GM12878 (cell line): ENCODE data around the gene XNDC1N. TPM values are rescaled to one million over a fixed set of nuclear protein-coding genes. Genes with fewer than 3 reads are reported as not detected.
A peak's percentile ranks its signal among the peaks of the same experiment; 100 is the strongest.

ENCODE experiments used
- ATAC-seq: fragments of 200-7000 bp; cut with Tn5 transposase; 3 replicates; pipeline ENCODE4 v1.9.1; 2020; ENCODE audit warnings: mild to moderate bottlenecking, moderate library complexity
- BruUV-seq: library from RNA; stranded (reverse); fragments of 400-500 nt; replicated peaks from 2 replicates; lab custom pipeline; 2021; lab: Mats Ljungman, UMichigan
- CTCF ChIA-PET: fragments of 300-600 bp; sonication (Branson Sonifier 250); formaldehyde crosslinking; extraction: SDS; loops from one replicate; lab custom pipeline; 2021; ENCODE audit warnings: inconsistent platforms; lab: Yijun Ruan, JAX
- POLR2A ChIA-PET: fragments of 350-600 bp; formaldehyde crosslinking; extraction: SDS; loops from one replicate; lab custom pipeline; 2021; ENCODE audit warnings: inconsistent platforms; lab: Charles Lee
- RAD21 ChIA-PET: fragments of 300-600 bp; sonication (Branson Sonifier 250); formaldehyde crosslinking; loops from one replicate; lab custom pipeline; 2023; ENCODE audit warnings: antibody characterized with exemption; ENCODE audit not compliant: unreplicated experiment; lab: Charles Lee
- SMC1A ChIA-PET: fragments of 300-600 bp; sonication (Branson Sonifier 250); formaldehyde crosslinking; loops from one replicate; lab custom pipeline; 2023; ENCODE audit not compliant: unreplicated experiment, uncharacterized antibody; lab: Charles Lee
- DNase-seq: peaks from one replicate; pipeline ENCODE4 v3.0.0-alpha.2; 2011; ENCODE audit warnings: low read depth, low spot score
- FAIRE-seq: peaks from 3 replicates; lab custom pipeline; 2011; peaks lifted over from hg19 to GRCh38; lab: Jason Lieb, UNC
- H2AFZ ChIP-seq: 2 replicates; pipeline ENCODE4 v1.6.0; 2011; ENCODE audit warnings: low read depth, low read length, control low read depth; ENCODE audit not compliant: control insufficient read depth
- H3K27ac ChIP-seq: 2 replicates; pipeline ENCODE4 v1.5.1; 2011; ENCODE audit warnings: control low read depth; ENCODE audit not compliant: control insufficient read depth, insufficient read depth
- H3K27me3 ChIP-seq, 2 experiments: replicated peaks in 1 of 2; 2 replicates each; pipeline versions ENCODE4 v1.6.0 to v1.6.1; 2011; ENCODE audit warnings: low read length in 1 of 2; ENCODE audit not compliant: control insufficient read depth in 2 of 2, insufficient read depth in 2 of 2
- H3K36me3 ChIP-seq, 2 experiments: 2 replicates each; pipeline ENCODE4 v1.5.1; 2011; ENCODE audit warnings: low read length in 1 of 2; ENCODE audit not compliant: control insufficient read depth in 2 of 2, insufficient read depth in 2 of 2
- H3K4me1 ChIP-seq: 2 replicates; pipeline ENCODE4 v1.6.1; 2011; ENCODE audit warnings: mild to moderate bottlenecking, low read length, moderate library complexity, mixed read lengths; ENCODE audit not compliant: control insufficient read depth, insufficient read depth
- H3K4me2 ChIP-seq: 2 replicates; pipeline ENCODE4 v1.6.0; 2011; ENCODE audit warnings: control low read depth; ENCODE audit not compliant: control insufficient read depth, insufficient read depth
- H3K4me3 ChIP-seq: fragments of 200-600 bp; sonication (generic); 2 replicates; pipeline ENCODE4 v1.5.1; 2016
- H3K79me2 ChIP-seq: 2 replicates; pipeline ENCODE4 v1.6.0; 2011; ENCODE audit warnings: low read length; ENCODE audit not compliant: control insufficient read depth, insufficient read depth
- H3K9ac ChIP-seq: 2 replicates; pipeline ENCODE4 v1.8.0; 2011; ENCODE audit warnings: low read length, control low read depth, mixed read lengths; ENCODE audit not compliant: control insufficient read depth, insufficient read depth
- H3K9me3 ChIP-seq: replicated peaks from 3 replicates; pipeline ENCODE4 v1.5.1; 2011; ENCODE audit warnings: mild to moderate bottlenecking, low read length; ENCODE audit not compliant: control insufficient read depth, insufficient read depth
- H4K20me1 ChIP-seq: 2 replicates; pipeline ENCODE4 v1.6.0; 2011; ENCODE audit not compliant: control insufficient read depth, insufficient read depth
- ATF3 ChIP-seq: IDR thresholded peaks from 2 replicates; pipeline ENCODE4 v1.6.1; 2011; ENCODE audit warnings: low read depth, mild to moderate bottlenecking, low read length, moderate library complexity, borderline replicate concordance; ENCODE audit errors: extremely low read depth
- CHD2 ChIP-seq: IDR thresholded peaks from 2 replicates; pipeline ENCODE4 v1.6.1; 2011; ENCODE audit warnings: low read depth, low read length, improper control_type of control experiment, borderline replicate concordance
- DPF2 ChIP-seq: fragments of 450-650 bp; IDR thresholded peaks from 2 replicates; pipeline ENCODE4 v1.6.1; 2017; ENCODE audit warnings: mild to moderate bottlenecking
- ETV6 ChIP-seq, 2 experiments: fragments of 450-650 bp in 1 of 2; IDR thresholded peaks in 1 of 2; conservative IDR thresholded peaks in 1 of 2; 2 replicates each; pipeline ENCODE4 v1.6.1; 2014; ENCODE audit warnings: antibody characterized with exemption in 1 of 2, borderline replicate concordance in 1 of 2, low read depth in 1 of 2, mild to moderate bottlenecking in 1 of 2, moderate library complexity in 1 of 2
- JUND ChIP-seq: IDR thresholded peaks from 2 replicates; pipeline ENCODE4 v1.6.1; 2012; ENCODE audit warnings: low read depth, mild to moderate bottlenecking, low read length, improper control_type of control experiment, moderate library complexity
- PML ChIP-seq: IDR thresholded peaks from 2 replicates; pipeline ENCODE4 v1.6.1; 2012; ENCODE audit warnings: low read length, inconsistent platforms
- RB1 ChIP-seq: fragments of 450-650 bp; formaldehyde crosslinking; IDR thresholded peaks from 2 replicates; pipeline ENCODE4 v1.6.1; 2017; ENCODE audit warnings: mild to moderate bottlenecking, borderline replicate concordance
- RCOR1 ChIP-seq: conservative IDR thresholded peaks from 2 replicates; pipeline ENCODE4 v1.6.1; 2012; ENCODE audit warnings: low read depth, low read length, improper control_type of control experiment
- SREBF2 ChIP-seq: IDR thresholded peaks from 2 replicates; pipeline ENCODE4 v1.6.1; 2012; ENCODE audit warnings: mild to moderate bottlenecking, low read length
- TARDBP ChIP-seq: IDR thresholded peaks from 2 replicates; pipeline ENCODE4 v1.6.1; 2016; ENCODE audit warnings: borderline replicate concordance
- TBL1XR1 ChIP-seq: IDR thresholded peaks from 2 replicates; pipeline ENCODE4 v1.6.1; 2012; ENCODE audit warnings: low read depth, low read length, improper control_type of control experiment
- ZBTB4 ChIP-seq: fragments of 450-650 bp; formaldehyde crosslinking; IDR thresholded peaks from 2 replicates; pipeline ENCODE4 v1.4.0; 2022; ENCODE audit warnings: mild to moderate bottlenecking, moderate library complexity
- ZBTB40 ChIP-seq: fragments of 450-650 bp; IDR thresholded peaks from 2 replicates; pipeline ENCODE4 v1.6.1; 2016; ENCODE audit warnings: mild to moderate bottlenecking, moderate library complexity, borderline replicate concordance
- WGBS: methylation state at CpG from one replicate; pipeline ENCODE4 v1.1.6; 2016; ENCODE audit warnings: low lambda C conversion rate; ENCODE audit not compliant: insufficient replicate concordance, insufficient coverage; ENCODE audit errors: missing lambda C conversion rate; 5-methylcytosine and 5-hydroxymethylcytosine counted together
- in situ Hi-C: fragments of 300-500 bp; cut with MboI; formaldehyde crosslinking; loops from 9 replicates; pipeline ENCODE4 v1.14.3; 2018; ENCODE audit warnings: mixed read lengths
- intact Hi-C: fragments of 100-400 bp; cut with micrococcal nuclease; formaldehyde crosslinking; loops from one replicate; pipeline ENCODE4 v1.14.2; 2022; ENCODE audit not compliant: unreplicated experiment
- polyA plus RNA-seq, 11 experiments: library from polyadenylated mRNA; depleted of rRNA in 4 of 11; unstranded in 6 of 11; stranded (reverse) in 5 of 11; fragments of >200 nt; fragmentation: Nextera tagmentation in 4 of 11; fragmentation: Illumina TruSeq in 1 of 11; extraction: Ambion mirVana in 4 of 11; extraction: Trizol in 1 of 11; gene quantifications; 1 replicate in 1 of 11; 2 replicates in 10 of 11; pipeline versions ENCODE4 v1.2.1 to v1.2.3, GENCODE V29; 2011 to 2016; ENCODE audit warnings: inconsistent platforms in 2 of 11, missing spikeins in 2 of 11, low read depth in 1 of 11
- total RNA-seq, 4 experiments: library from RNA; depleted of rRNA in 3 of 4; stranded (reverse); fragments of >200 nt in 3 of 4; fragmentation: Illumina TruSeq in 1 of 4; extraction: Trizol in 1 of 4; gene quantifications; 2 replicates each; pipeline versions ENCODE4 v1.2.1 to v1.2.3, GENCODE V29; 2013 to 2021

Gene XNDC1N
- total and polyA plus RNA-seq, 10 of the 15 experiments (the other 5 are each of a cell fraction or from before 2014, with no cell fraction given) = 5.7 to 13.7 (median 9.8) TPM

- no peak for TF ChIP-seq RB1
- TF ChIP-seq RCOR1 = no peak
- no peak for TF ChIP-seq JUND
- TF ChIP-seq CHD2 = no peak
- no peak for TF ChIP-seq TBL1XR1
- no peak for TF ChIP-seq TARDBP
- no peak for TF ChIP-seq ZBTB4 (CRISPR knock-in tag)
- no peak for TF ChIP-seq DPF2
These were observed 35.1 kb upstream of the XNDC1N start (continued) for GRCh38 chr11:71963468-71963867.

GRCh38 chr11:71962428-71963038, 34.1 kb upstream of the XNDC1N start:
- ChIA-PET POLR2A (interaction anchor here (1.2 to 2.5 kb wide), 4 partner anchors 16 to 35 kb away, joined by 3 to 10 read pairs (median 4); partner anchors contain the start of genes RNF121 and XNDC1N), CTCF (interaction anchor here (7.7 kb wide), 1 partner anchor 16 kb away, joined by 70 read pairs; no protein-coding TSS in a partner anchor), SMC1A (interaction anchor here (0.9 to 2.1 kb wide), 4 partner anchors 13 to 34 kb away, joined by 3 to 15 read pairs (median 6); partner anchors contain the start of genes RNF121 and XNDC1N), RAD21 (interaction anchor here (1.4 to 2.1 kb wide), 2 partner anchors 16 to 30 kb away, joined by 5 read pairs; no protein-coding TSS in a partner anchor)
- 2% methylated on average over 2 of the region's 2 CpGs for WGBS
- ATAC-seq (peak; percentile 96), DNase-seq (peak; percentile 53), FAIRE-seq (peak; percentile 23)
- Histone ChIP-seq H3K9ac (no peak overlapping the region; the same call in 1 of the 2 replicates), H3K9me3 (no peaks in the 10 kb centered on the region), H3K79me2 (no peaks in the 10 kb centered on the region; the same call in none of the 2 replicates), H4K20me1 (no peaks in the 10 kb centered on the region), H3K4me1 (peaks cover 11% of the 10 kb centered on the region), H3K4me3 (peak overlapping the region; percentile 46; the same call in 1 of the 2 replicates), H2AFZ (no peak overlapping the region), H3K4me2 (peak overlapping the region; percentile 72), H3K27ac (peak overlapping the region; percentile 65), H3K36me3 (peaks cover 9 to 30% of the 10 kb centered on the region in 2 experiments), H3K27me3 (no peaks in the 10 kb centered on the region)
- in situ Hi-C loops (no loop called here), intact Hi-C loops (loop anchor here (2.0 kb wide), 1 partner anchor 34 kb away; the partner anchor contains the start of genes RNF121 and XNDC1N)
- TSS peak; percentile 16 for BruUV-seq
- TF ChIP-seq ZBTB40 (no peak), ATF3 (no peak), SREBF2 (no peak), ETV6 (conservative IDR thresholded peaks at IDR 0.05 in 1 of 2, IDR thresholded peaks at IDR 0.05 in 1 of 2; ENCODE audit: borderline replicate concordance in 1 of 2, low read depth in 1 of 2) (no peak), PML (peak; percentile 58; the same call in 1 of the 2 replicates)
